ENCODE measurements around the gene TMX2. TPM values are rescaled to one million over a fixed set of nuclear protein-coding genes. Genes with fewer than 3 reads are reported as not detected.

Gene TMX2
- total and polyA plus RNA-seq, 4 donors = 80.3 to 139 (median 127) TPM

DNA sequence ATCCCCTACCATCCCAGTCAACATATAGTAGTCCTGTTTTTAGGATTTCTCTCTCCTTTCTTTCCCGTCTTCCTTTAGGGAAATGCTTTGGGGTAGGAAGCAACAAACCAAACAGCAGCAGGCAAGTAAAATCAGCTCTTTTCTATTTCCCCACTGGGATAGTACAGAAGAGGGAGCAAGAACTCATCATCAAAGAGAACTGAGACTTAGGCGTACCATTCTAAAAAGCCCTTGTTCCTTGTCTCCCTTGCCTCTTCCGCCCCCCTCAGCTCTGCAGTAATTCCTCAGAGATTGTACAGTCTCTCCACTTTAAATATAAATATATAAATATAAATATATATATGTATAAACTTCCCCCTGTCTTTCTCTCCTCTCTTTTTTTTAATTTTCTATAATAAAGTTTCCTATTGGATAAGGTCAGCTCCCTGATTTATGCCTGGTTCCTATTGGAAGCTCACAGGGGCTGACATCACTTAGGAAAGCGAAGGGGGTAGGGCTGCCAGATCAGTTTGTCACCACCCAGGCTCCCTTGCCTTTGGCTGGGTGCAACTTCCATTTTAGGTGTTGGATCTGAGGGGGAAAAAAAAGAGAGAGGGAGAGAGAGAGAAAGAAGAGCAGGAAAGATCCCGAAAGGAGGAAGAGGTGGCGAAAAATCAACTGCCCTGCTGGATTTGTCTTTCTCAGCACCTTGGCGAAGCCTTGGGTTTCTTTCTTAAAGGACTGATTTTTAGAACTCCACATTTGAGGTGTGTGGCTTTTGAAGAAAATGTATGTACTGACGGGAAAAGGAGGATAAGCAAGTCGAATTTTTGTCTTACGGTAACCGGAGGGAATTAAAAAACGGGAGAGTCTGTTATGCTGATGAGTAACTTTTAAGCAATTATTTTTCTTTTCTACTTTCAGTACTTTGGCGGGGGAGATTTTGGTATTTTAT, 49.2 kb downstream of the TMX2 start, which contains the start of gene CTNND1:
Gene CTNND1 (plus strand): TSS at position 502 of the 934 bp plus-strand sequence. CDS start 29,677 bp downstream, outside the sequence.
- Histone ChIP-seq H3K36me3 (ENCODE audit: control insufficient read depth, insufficient read depth, low read length) (no peaks in the 10 kb centered on the region), H3K9me3 (ENCODE audit: control insufficient read depth, insufficient read depth, low read length) (no peaks in the 10 kb centered on the region), H3K4me3 (ENCODE audit: low read depth, low read length) (peak within 1 kb of the TSS; percentile 94), H3K27ac (ENCODE audit: low read depth, low read length) (peak within 1 kb of the TSS; percentile 99), H3K4me1 (ENCODE audit: control insufficient read depth, insufficient read depth, low read length) (peaks cover 13% of the 10 kb centered on the region), H3K27me3 (ENCODE audit: control insufficient read depth, insufficient read depth, low read length) (no peaks in the 10 kb centered on the region)
- peak; percentile 89 to 99 (median 94) for DNase-seq (ENCODE audit: low read depth in 4 of 6, low spot score in 6 of 6)
- 2% methylated on average over 5 of the region's 13 CpGs for WGBS (ENCODE audit: insufficient coverage)

GRCh38 chr11:57762235-57762861, 50.0 kb downstream of the TMX2 start:
- Histone ChIP-seq H3K27me3 (ENCODE audit: control insufficient read depth, insufficient read depth, low read length) (no peaks in the 10 kb centered on the region), H3K4me1 (ENCODE audit: control insufficient read depth, insufficient read depth, low read length) (peaks cover 18% of the 10 kb centered on the region), H3K27ac (ENCODE audit: low read depth, low read length) (peak overlapping the region; percentile 99), H3K36me3 (ENCODE audit: control insufficient read depth, insufficient read depth, low read length) (no peaks in the 10 kb centered on the region), H3K9me3 (ENCODE audit: control insufficient read depth, insufficient read depth, low read length) (no peaks in the 10 kb centered on the region), H3K4me3 (ENCODE audit: low read depth, low read length) (peak overlapping the region; percentile 94)
- WGBS (ENCODE audit: insufficient coverage) = no CpG with 5 or more reads among the region's 9 CpGs
- peak in 2 of 6 donors; percentile 47 to 64 for DNase-seq (ENCODE audit: low read depth in 4 of 6, low spot score in 6 of 6)

- peak in 3 of 6 donors; percentile 74 to 93 (median 86) for DNase-seq (ENCODE audit: low read depth in 4 of 6, low spot score in 6 of 6)
- peaks cover 24% of the 10 kb centered on the region for H3K4me1 ChIP-seq (ENCODE audit: control insufficient read depth, insufficient read depth, low read length)
- WGBS (ENCODE audit: insufficient coverage) = no CpG with 5 or more reads among the region's 1 CpG
- H3K4me3 ChIP-seq (ENCODE audit: low read depth, low read length) = peak overlapping the region; percentile 94
- H3K27ac ChIP-seq (ENCODE audit: low read depth, low read length) = peak overlapping the region; percentile 99
- H3K27me3 ChIP-seq (ENCODE audit: control insufficient read depth, insufficient read depth, low read length) = no peaks in the 10 kb centered on the region
- H3K36me3 ChIP-seq (ENCODE audit: control insufficient read depth, insufficient read depth, low read length) = no peaks in the 10 kb centered on the region
- H3K9me3 ChIP-seq (ENCODE audit: control insufficient read depth, insufficient read depth, low read length) = no peaks in the 10 kb centered on the region
These were observed 51.2 kb downstream of the TMX2 start for GRCh38 chr11:57763568-57763967.

DNA sequence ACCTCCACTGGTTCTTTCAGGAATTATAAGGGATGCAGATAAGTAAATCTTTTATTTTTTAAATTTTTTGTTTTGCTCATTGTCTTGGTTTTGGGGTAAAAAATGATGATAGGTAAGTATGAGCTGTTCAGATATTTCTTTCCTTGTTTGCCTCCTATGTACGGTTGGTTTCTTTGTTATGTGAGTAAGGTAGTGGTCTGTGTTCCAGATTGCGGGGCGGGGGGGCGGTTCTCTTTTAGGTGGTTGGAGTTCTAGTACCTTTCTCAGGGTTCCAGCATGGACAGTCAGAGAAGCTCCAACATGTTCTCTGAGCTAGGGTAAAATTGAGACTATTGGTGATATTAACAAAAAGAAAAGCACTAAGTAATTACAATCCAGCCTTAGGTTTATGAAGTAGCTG, 51.6 kb downstream of the TMX2 start:
- H3K27ac ChIP-seq (ENCODE audit: low read depth, low read length) = peak overlapping the region; percentile 99
- no peaks in the 10 kb centered on the region for H3K27me3 ChIP-seq (ENCODE audit: control insufficient read depth, insufficient read depth, low read length)
- peaks cover 24% of the 10 kb centered on the region for H3K4me1 ChIP-seq (ENCODE audit: control insufficient read depth, insufficient read depth, low read length)
- H3K9me3 ChIP-seq (ENCODE audit: control insufficient read depth, insufficient read depth, low read length) = no peaks in the 10 kb centered on the region
- H3K36me3 ChIP-seq (ENCODE audit: control insufficient read depth, insufficient read depth, low read length) = no peaks in the 10 kb centered on the region
- DNase-seq (ENCODE audit: low read depth in 4 of 6, low spot score in 6 of 6) = peak in 2 of 6 donors; percentile 51 to 72
- H3K4me3 ChIP-seq (ENCODE audit: low read depth, low read length) = peak overlapping the region; percentile 94
- WGBS (ENCODE audit: insufficient coverage) = 0% methylated on average over 1 of the region's 4 CpGs

GRCh38 chr11:57764566-57764965, 52.2 kb downstream of the TMX2 start:
- no peaks in the 10 kb centered on the region for H3K27me3 ChIP-seq (ENCODE audit: control insufficient read depth, insufficient read depth, low read length)
- H3K4me1 ChIP-seq (ENCODE audit: control insufficient read depth, insufficient read depth, low read length) = peaks cover 24% of the 10 kb centered on the region
- no CpG with 5 or more reads among the region's 2 CpGs for WGBS (ENCODE audit: insufficient coverage)
- peak overlapping the region; percentile 94 for H3K4me3 ChIP-seq (ENCODE audit: low read depth, low read length)
- no peaks in the 10 kb centered on the region for H3K9me3 ChIP-seq (ENCODE audit: control insufficient read depth, insufficient read depth, low read length)
- no peaks in the 10 kb centered on the region for H3K36me3 ChIP-seq (ENCODE audit: control insufficient read depth, insufficient read depth, low read length)
- H3K27ac ChIP-seq (ENCODE audit: low read depth, low read length) = peak overlapping the region; percentile 99
- peak in 2 of 6 donors; percentile 38 to 55 for DNase-seq (ENCODE audit: low read depth in 4 of 6, low spot score in 6 of 6)

DNA sequence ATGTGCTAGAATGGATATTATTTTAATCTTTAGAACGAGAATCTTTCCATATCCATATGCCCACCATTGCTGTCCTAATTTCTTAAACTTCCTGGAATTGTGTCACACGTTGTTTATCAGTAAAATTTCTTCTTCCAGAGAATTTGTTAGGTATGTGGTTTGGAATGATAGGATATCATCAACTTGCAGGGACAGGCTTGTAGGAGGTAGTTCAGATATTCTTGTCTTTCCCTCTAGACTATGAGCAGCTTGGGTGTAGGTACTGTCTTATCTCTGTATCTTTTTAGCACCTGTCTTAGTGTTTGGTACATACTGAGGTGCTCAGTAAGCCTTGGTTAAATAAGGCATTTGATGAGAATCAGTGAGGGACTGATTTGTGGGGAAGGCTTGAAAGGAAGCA, 52.6 kb downstream of the TMX2 start:
- H3K4me1 ChIP-seq (ENCODE audit: control insufficient read depth, insufficient read depth, low read length) = peaks cover 24% of the 10 kb centered on the region
- no peak overlapping the region for H3K27ac ChIP-seq (ENCODE audit: low read depth, low read length)
- no peaks in the 10 kb centered on the region for H3K9me3 ChIP-seq (ENCODE audit: control insufficient read depth, insufficient read depth, low read length)
- H3K27me3 ChIP-seq (ENCODE audit: control insufficient read depth, insufficient read depth, low read length) = no peaks in the 10 kb centered on the region
- no peaks in the 10 kb centered on the region for H3K36me3 ChIP-seq (ENCODE audit: control insufficient read depth, insufficient read depth, low read length)
- peak overlapping the region; percentile 94 for H3K4me3 ChIP-seq (ENCODE audit: low read depth, low read length)
- no peak for DNase-seq (ENCODE audit: low read depth in 4 of 6, low spot score in 6 of 6)
- WGBS (ENCODE audit: insufficient coverage) = no CpG with 5 or more reads among the region's 2 CpGs

DNA sequence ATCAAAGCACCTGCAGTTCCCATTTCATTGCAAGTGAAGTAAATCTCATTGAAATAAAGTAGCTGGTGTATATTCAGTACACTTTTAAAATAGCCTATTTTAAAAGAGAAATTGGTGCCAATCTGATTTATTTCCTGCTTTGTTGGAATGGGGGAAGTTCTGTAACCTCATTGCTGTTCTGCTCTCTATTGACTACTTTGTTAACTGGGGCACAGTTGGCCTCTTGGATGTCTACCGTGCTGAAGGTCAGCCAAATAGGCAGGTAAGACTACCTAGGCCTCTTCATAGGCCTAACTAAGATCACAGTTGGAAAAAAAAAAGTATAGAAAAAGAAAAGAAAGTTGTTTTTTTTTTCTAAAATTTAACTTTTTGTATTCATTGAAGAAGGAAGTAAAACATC, 58.4 kb downstream of the TMX2 start:
- Histone ChIP-seq H3K9me3 (ENCODE audit: control insufficient read depth, insufficient read depth, low read length) (no peaks in the 10 kb centered on the region), H3K4me1 (ENCODE audit: control insufficient read depth, insufficient read depth, low read length) (peaks cover 13% of the 10 kb centered on the region), H3K4me3 (ENCODE audit: low read depth, low read length) (no peak overlapping the region), H3K36me3 (ENCODE audit: control insufficient read depth, insufficient read depth, low read length) (no peaks in the 10 kb centered on the region), H3K27ac (ENCODE audit: low read depth, low read length) (no peak overlapping the region), H3K27me3 (ENCODE audit: control insufficient read depth, insufficient read depth, low read length) (no peaks in the 10 kb centered on the region)
- no peak for DNase-seq (ENCODE audit: low read depth in 4 of 6, low spot score in 6 of 6)
- no CpG with 5 or more reads among the region's 1 CpG for WGBS (ENCODE audit: insufficient coverage)

DNA sequence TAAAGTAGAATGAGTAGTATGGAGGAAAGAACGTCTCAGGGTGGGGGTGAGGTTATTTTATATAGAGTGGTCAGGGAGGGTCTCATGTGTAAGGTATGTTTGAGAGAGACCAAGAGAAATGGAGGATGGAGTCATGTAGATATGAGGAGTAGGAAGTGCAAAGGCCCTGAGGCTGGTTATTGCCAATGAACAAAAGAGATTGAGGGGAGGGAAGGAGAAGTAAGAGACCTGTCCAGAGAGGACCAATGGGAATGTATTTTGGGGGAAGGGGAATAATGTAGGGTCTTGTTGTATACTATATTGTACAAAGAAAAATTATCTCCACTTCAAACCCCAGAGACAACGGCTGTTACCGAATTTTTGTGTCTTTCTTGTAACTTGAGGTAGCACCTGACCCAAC, 59.0 kb downstream of the TMX2 start:
- 90% methylated on average over 1 of the region's 3 CpGs for WGBS (ENCODE audit: insufficient coverage)
- H3K27ac ChIP-seq (ENCODE audit: low read depth, low read length) = no peak overlapping the region

GRCh38 chr11:57772562-57772961, 60.2 kb downstream of the TMX2 start:
- Histone ChIP-seq H3K36me3 (ENCODE audit: control insufficient read depth, insufficient read depth, low read length) (no peaks in the 10 kb centered on the region), H3K4me1 (ENCODE audit: control insufficient read depth, insufficient read depth, low read length) (peaks cover 16% of the 10 kb centered on the region), H3K27me3 (ENCODE audit: control insufficient read depth, insufficient read depth, low read length) (no peaks in the 10 kb centered on the region), H3K9me3 (ENCODE audit: control insufficient read depth, insufficient read depth, low read length) (no peaks in the 10 kb centered on the region), H3K4me3 (ENCODE audit: low read depth, low read length) (no peak overlapping the region), H3K27ac (ENCODE audit: low read depth, low read length) (no peak overlapping the region)
- DNase-seq (ENCODE audit: low read depth in 4 of 6, low spot score in 6 of 6) = no peak
- 80% methylated on average over 2 of the region's 4 CpGs for WGBS (ENCODE audit: insufficient coverage)

More for the DNA sequence above, 59.0 kb downstream of the TMX2 start:
- H3K4me1 ChIP-seq (ENCODE audit: control insufficient read depth, insufficient read depth, low read length) = peaks cover 14% of the 10 kb centered on the region
- H3K36me3 ChIP-seq (ENCODE audit: control insufficient read depth, insufficient read depth, low read length) = no peaks in the 10 kb centered on the region
- no peak overlapping the region for H3K4me3 ChIP-seq (ENCODE audit: low read depth, low read length)
- no peaks in the 10 kb centered on the region for H3K9me3 ChIP-seq (ENCODE audit: control insufficient read depth, insufficient read depth, low read length)
- no peak for DNase-seq (ENCODE audit: low read depth in 4 of 6, low spot score in 6 of 6)
- H3K27me3 ChIP-seq (ENCODE audit: control insufficient read depth, insufficient read depth, low read length) = no peaks in the 10 kb centered on the region

All from spinal cord (tissue), 10 donors.